ENCODE measurements around the gene SUMO1.

GRCh38 chr2:202169832-202170424, 68.5 kb downstream of the SUMO1 start:
- TF ChIP-seq CTCF (conservative IDR thresholded peaks at IDR 0.05; ENCODE audit: low read length) (no peak), EZH2phosphoT487 (IDR thresholded peaks at IDR 0.05; ENCODE audit: borderline replicate concordance, low read depth, low read length) (no peak)

All from OCI-LY7 (cell line).